Posterior cingulate gyrus (tissue), 11 donors: ENCODE results near the gene HOXA7.

ENCODE experiments used
- DNase-seq, 10 donors: peaks; one replicate each; pipeline versions ENCODE4 v3.0.0 to v3.0.0-alpha.2; 2020 to 2021; ENCODE audit warnings: mixed read lengths in 3 of 10
- intact Hi-C: fragments of 100-400 bp; cut with DNase I; formaldehyde crosslinking; loops from one replicate; pipeline ENCODE4 v1.15.1; 2023

Gene HOXA7

DNA sequence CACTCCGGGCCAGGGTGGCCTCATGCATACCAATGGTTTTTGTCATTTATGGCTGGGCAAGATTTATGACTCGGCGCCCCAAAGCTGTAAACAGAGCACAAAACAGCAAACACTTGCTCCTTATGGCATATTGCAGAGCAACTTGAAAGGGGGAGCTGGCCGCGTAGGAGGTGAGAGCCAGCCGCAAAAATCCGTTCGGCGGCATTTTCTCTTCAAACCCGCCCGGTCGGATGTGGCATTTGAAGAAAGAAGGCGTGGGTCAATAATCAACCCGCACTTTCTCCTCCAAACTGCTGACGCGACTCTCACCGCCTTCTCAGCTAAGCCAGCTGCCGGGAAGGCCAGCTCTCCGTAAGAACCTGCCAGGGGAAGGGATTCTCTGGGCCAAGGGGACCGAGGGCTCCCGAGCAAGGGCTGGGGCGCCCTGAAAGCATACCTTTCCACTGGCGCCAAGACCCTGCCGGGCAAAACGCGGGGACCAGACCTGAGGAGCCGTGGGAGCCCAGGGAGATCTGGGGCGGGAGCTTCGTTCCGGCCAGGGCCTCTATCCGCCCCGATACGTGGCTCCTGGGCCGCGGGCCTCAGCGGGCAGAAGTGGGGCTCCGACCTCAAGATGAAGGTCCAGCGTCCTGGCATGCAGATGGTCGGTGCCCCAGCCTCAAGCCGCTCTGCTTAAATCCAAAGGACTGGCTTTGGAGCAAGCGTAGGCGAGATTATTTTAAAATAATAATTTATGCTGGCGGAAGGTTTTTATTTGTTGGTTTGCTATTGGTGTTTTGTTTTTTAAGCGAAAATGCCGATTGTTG is 41.1 kb downstream of the HOXA7 start:
- peak in 1 of 10 donors; percentile 53 for DNase-seq
- intact Hi-C loops, result no loop called here

DNA sequence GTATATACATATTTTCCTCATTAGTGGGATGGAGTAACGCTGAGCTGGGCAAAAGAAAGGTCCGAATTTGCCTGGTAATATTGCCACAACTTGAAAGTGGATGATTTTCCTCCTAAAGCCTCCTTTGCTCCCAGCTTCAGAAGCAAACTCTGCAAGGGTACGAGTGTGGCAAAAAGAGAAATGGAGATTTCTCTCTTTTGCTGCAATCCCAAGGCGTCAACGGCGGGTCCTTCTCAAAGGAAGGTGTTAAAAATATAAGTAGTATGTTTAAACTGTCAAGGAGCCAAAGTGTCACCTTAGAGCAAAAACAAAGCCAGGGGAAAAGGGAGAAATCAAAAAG is 41.6 kb downstream of the HOXA7 start:
- intact Hi-C loops, result no loop called here
- no peak for DNase-seq

DNA sequence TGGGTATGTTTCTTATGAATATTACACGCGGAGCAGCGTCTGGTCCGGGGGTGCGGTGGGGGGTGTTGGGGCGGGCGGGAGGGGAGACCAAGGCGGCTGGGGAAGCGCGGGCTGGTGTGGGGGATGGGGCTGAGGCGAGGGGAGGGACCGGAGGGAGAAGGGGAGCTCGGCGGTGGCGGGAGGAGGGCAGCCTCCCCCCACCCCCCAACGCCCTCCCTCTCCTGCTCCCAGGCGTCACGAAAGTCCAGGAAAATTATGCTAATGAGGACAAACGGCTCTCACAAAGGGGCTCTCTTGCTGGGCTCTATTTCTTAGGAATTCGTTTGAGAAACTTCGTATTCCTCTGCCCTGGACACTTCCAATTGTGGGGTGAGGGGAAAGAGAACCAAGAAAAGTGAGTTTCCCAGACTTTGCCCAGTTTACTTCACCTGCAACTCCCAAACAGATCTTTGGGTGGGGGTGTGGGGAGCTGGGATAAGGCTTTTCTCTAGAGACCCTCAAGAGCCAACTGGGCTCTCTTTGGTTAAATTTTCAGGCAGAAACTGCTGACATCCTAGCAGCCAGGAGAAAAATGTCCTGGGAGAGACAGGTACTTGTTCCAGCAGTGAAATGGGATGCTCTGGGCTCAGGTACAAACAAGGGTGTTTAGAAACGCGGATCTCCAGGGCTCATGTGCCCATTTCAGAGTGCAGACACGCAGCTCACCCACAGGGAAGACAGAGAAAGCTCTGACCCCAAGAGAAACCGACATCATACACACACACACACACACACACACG is 42.3 kb downstream of the HOXA7 start:
- DNase-seq, result no peak
- intact Hi-C loops, result no loop called here

DNA sequence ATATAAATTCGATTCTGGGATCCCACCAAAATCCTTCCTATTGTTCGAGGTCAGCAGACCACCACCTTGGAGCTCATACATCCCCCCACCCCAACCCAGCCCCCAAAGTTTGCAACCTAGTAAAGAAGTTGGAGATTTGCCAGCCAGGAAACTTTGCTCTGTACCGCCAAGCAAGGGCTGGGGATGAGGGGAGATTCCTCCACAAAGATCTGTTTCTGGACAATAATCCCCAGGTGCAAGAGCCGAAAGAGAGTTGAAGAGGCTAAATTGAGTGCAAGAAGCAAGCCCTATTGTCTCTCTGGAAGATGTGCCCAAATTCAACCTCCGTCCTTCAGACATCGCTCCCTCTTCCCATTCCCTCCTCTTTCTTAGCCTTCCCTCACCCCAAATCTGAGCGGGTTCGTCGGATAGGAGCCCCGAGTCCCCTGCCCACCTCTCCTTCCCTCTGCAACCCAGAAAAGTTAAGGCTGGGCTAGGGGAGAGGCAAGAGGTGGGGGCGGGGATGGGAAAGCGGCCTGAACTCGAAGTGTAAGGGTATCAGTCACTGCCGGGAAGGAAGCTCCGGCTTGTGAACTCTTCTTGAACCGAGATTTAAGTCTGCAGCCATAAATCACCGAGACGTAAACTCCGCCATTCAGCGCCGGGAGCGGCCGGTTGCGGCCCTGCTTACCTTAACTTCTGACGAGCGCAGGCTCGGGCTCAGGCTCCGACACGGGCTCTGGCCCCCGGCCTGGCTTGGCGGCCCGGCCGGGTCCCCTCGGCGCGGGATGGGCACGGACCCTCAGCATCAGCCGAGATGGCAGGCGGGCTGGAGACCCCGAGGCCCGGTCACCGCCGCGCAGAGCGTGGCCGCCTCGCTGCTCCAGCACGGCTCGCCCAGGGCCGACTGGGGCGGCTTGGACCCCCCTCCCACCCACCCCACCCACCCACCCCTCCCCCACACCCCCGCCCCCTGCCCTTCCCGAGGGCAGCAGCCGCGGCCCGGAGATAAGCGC is 43.2 kb downstream of the HOXA7 start:
- DNase-seq, result no peak
- intact Hi-C loops, result no loop called here

DNA sequence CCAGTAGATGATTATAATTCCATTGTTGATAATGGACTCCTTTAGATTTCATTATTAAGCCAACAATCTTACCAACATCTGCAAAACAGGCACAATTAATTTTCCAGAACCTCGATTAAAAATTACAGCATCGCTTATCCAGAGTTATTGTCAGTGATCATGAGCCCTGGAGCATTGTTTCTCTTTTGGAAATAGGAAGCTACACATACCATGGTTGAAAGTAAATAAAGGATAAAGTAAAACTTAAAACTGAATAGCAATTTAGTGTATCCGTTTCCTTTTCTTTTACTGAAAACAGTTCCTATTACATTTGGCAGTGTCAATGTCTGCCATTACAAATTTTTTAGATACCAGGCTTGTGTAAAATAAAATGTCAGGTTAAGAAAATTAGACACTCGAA is 44.1 kb downstream of the HOXA7 start:
- intact Hi-C loops, result no loop called here
- no peak for DNase-seq

DNA sequence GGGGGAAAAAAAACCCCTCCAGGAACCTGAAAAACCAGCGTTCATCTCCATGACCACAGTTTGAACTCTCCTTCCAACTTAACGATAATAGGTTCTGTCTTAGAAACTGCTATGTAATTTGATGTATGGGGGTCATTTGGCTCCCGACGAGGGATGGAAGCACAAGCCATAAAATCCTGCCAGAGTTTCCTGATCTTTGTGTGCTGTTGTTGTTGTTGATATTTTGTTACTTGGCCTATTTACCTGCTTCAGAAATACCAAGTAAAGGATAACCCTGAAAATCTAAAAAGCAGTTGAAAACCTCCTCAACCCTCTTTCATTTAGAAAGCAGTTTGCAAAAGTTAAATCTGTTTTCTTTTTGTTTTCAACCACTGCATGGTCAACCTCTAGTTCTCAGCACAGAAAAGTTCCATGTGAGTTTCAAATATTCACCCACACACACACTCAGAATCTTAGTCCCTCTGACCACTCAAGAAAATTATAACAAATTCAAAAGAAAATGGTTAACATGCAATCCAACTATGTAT is 44.7 kb downstream of the HOXA7 start:
- DNase-seq, result no peak
- intact Hi-C loops, result no loop called here

DNA sequence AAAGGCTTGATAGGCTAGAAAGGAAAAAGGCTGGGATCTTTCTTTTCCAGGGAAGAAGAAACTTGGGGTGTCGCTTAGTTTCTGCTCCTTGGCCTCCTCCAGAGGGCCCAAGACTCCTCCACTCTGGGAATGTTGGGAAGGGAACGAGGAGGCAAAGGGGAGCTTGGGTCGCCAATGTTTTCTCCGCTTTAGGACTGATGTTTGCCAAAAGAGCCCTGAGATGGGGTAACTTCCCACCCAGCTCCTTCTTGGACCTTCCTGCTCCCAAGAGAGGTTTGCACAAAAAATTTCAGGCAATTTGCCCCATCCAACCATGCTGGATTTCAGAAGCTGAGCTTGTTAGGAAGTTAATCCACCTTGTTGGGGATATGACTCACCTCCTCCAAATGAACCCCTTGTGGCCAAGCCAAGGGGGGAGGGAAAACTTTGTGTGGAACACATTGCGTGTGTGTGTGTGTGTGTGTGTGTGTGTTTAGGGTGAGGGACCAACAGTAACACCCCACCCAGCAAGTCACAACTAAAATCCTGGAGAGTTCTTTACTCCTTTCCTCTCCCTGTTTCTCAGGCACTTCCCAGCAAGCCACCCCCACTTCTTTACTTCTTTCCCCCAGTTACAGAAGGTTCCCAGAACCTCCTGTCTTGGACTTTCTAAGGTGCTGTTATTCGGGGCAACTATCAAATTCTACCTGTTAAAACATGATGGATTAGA is 45.3 kb downstream of the HOXA7 start:
- DNase-seq, result no peak
- intact Hi-C loops, result no loop called here

DNA sequence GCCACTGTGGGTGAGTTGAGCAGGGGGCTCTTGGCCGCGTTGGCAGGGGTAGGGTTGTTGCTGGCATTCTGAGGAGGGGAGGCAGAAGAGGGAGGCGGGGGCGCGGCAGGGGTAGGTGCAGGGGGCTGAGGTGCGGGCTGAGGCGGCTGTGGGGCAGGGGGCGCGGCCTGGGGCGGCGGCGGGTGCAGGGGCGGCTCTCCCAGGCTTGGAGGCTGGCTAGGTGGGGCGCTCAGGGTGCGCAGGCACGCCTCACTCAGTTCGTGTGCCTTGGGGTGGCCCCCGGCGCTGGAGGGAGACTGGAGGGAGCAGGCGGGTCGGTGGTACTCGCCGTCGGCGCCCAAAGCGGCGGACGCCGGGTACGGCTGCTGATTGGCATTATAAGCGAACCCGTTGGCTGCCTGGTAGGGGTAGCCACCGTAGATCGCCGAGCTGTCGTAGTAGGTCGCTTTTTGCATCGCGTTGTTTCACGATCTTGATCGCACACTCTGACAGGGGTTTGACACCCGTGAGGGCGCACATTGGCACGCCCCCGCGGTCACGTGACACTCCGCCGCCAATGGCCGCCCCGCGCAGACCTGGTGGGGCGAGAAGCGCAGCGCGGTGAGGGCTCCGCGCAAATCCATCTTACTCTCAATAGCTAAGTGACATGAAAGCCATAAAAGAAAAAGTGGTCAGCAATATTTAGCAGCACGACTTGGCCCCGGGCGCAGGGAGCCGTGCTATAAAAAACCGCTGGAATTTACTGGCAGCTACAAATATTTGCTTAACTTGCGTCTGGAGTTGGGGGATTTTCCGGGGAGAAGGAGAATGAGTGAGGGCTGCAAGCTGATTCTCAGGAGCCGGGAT is 46.1 kb downstream of the HOXA7 start:
- intact Hi-C loops, result no loop called here
- no peak for DNase-seq

DNA sequence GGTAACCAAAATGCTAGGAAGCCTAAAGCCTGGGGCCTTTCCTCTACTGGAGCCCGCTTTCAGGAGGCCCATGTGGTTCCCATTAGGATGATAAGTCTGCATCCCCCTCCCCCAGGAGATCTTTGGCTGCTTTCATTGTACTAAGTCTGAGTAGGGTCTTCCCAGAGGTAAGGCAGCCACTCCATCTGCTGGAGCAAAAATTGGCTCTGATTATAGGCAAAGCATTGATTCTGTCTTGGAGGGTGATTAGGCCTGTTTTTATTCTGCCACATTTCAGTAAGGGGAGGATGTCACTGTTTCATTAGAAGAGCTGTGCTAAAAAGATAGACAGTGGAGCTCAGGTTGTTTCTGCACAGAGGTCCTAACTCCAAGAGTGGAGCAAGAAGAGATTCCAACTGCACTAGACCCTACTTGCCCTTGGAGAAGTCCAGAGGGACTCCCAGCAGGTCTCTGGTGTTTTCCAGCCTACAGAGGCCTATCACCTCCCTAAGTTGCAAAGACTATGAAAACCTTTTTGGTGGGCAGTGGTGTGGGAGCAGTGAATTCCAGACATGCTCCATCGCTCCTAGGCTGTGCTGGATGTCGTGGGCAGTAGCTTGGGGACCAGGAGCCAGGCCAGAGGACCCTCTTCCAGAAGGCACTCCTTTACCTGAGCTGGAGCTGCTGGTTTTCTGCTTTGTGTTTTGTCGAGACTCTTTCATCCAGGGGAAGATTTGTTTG is 46.8 kb downstream of the HOXA7 start:
- intact Hi-C loops, result no loop called here
- DNase-seq, result no peak

DNA sequence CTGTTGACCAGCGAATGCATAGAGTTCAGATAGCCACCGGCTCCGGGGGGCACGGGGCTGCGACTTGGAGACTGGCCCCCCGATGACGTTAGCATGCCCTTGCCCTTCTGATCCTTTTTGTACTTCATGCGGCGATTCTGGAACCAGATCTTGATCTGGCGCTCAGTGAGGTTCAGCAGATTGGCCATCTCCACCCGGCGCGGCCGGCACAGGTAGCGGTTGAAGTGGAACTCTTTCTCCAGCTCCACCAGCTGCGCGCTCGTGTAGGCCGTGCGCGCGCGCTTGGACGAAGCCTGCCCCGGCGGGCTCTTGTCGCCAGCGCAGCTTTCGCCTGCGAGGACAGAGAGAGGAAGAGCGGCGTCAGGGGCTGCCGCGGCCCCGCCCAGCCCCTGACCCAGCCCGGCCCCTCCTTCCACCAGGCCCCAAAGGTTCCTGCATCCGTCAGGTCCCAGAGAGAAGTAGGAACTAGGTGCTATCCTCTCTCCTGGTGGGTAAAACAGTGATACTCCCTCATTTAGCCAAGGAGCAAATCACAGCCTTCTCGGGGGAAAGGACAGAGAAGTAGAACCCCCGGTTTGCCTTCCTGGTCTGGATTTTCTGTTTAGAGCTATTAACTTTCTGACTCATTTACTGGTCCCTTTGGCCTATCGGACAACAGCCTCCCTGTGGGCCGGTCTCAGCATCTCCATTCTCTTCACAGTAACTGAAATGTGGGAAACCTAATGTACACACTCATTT is 47.9 kb downstream of the HOXA7 start:
- intact Hi-C loops, result no loop called here
- DNase-seq, result no peak

DNA sequence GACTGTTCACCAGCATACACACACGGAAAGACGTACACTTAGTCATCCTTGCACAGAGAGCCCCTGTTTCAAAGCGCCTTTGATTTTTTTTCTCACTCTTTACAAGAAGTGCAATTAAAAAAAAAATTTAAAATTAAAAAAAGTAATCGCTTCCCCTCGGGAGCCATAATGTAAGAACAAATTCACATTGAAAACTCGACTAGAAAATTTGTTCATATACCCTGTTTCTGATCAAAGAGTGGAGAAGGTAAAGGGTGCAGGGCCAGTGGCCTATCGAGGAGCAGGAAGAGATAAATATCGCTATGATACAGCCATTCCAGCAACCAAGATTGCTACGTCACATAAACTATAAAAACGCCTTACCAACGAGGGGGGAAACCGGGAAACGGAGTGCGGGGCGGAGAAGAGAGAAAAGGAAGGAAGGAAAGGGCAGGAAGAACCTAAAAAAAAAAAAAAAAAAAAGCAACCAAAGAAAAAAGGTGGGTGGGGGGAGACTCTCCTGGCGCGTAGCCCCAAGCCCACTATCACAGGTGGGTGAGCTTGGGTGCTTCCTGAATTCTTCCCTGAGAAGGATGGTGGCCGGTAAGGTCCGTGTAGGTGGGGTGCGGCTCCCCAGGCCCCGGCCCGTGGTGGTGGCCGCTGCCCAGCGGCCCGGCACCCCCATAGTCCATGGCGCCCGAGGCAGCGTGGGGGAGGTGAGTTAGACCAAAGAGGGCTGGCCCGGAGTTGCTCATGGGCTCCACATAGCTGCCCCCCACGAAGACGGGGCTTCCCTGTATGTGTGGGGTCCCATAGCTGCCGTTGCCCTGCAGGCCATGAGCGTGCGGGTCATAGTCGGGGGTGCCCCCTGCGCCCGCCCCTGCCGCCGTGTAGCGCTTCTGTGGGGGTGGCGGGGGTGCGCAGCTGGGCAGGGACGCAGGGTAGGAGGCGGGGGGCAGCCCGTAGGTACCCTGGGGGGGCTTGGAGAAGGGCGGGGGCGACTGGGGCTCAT is 48.8 kb downstream of the HOXA7 start:
- intact Hi-C loops, result no loop called here
- DNase-seq, result no peak

DNA sequence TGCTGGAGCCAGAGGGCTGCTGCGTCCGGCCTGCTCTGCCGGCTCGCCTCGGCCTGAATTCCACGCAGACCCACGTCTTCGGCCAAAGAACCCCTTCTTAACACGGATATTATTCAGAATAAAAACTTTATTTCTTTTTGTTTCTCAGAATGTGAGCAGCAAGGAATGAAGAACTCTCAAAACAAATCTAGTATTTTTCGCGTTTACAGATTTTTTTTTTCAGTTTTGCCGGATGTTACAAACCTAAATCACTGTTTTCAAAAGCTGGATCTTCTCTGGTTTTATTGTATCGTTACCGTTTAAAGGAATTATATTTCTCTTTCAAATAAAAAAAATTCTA is 49.6 kb downstream of the HOXA7 start:
- DNase-seq, result no peak
- intact Hi-C loops, result no loop called here

DNA sequence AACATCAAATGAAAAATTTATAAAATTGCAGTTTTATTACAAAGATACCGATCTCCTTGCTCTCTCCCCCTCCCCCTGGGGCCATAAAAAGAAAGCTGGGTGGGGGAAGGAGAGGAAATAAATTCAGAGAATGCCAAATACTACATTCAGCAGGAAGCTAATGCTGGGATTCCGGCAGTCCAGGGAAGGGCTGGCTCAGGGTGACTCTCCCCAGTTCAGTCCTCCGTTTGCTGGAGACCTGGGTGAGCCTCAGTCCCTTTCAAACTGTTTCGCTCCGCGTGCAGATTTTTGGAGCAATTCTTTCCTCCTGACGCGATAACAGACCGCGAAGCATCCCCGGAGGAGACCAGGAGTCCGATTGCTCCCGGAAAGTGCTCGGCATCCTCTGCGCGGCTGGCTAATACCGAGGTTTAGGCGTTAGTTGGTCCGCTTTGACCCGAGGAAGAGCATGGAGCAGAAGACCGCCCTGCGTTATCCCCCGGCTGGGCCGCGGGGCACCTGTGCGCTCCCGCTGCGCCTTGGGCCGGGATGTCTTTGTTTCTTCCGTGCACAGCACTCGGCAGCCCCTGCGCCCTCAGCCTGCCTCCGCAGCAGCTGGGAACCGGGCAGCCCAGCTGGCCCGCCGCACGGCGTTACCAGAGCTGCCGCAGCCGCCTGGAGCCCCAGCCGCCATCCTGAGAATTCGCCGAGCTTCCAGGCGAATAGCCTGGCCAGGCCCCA is 50.1 kb downstream of the HOXA7 start:
- DNase-seq, result no peak
- intact Hi-C loops, result no loop called here

DNA sequence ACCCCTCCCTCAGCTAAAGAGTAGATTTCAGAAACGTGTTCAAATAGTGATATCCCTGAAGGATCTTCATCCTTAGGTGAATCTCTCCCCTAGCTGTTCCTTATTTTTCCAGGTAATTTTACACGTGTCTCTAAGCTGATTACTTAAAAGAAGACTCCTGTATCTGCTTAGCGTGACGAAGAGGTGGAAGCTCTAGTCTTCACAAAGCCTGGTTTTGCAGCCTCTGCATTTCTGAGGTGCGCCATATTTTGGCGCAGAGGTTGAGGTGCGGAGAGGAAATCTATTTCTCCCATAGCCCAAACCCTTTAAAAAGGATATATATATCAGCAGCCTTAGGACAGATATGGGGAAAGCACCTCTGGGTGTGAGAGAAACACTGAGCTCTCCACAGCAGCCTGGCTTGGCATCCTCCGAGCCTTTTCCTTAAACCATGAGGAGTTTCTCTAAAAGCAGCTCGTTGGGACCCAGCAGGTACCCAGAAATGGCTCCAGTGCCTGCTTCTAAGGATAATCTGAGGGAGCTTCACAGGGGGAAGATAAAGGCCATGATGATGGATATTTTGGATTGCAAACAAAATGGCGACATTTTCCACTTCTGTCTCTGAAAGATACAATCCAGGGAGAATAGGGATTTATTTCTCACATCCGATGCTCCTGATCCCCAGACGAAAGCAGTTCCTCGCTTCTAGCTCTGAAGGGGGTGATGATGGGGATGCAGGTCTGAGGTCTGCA is 51.0 kb downstream of the HOXA7 start:
- intact Hi-C loops, result no loop called here
- no peak for DNase-seq

DNA sequence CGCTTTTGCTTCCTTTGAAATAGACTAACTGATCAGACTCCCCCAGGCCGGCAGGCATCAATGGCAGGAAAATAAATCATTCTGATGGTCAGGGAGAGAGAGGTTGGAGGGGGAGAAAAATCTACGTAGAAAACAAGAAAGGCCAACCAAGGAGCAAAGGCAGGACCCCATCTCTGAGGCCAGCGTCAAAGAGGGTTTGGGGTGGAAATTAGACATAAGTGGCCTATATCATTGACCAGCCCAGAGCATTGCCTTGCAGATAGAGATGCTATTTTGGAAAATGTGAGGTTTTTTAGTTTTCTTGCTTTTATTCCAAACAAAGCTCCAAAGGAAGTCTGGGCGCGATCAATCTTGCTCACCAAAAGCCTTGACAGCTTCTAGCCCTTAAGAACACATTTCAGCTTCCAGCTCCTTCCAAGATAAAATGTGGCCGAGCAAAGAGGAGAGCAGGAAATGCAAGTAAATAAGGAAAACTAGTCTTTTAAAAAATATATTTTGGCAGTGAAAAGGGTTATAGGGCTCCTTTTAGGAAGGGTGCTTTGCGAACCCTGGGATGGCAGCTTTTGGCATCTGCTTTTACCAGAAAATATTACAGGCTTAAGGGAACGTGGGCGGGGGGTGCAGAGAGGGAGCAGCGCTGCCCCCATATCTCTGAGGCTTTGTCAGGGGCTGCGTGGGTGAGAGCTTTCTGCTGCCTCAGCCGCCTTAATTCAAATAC is 52.0 kb downstream of the HOXA7 start:
- DNase-seq, result no peak
- intact Hi-C loops, result no loop called here
